B cell (primary cell): ENCODE data around the gene CD247.

Experiments used
- CTCF ChIP-seq: fragments of 200-600 bp; IDR thresholded peaks from one replicate; pipeline ENCODE4 v1.8.0; 2022; ENCODE audit warnings: antibody characterized with exemption, mild to moderate bottlenecking
- EZH2 ChIP-seq: IDR thresholded peaks from 2 replicates; pipeline ENCODE4 v1.6.1; 2012; ENCODE audit warnings: borderline replicate concordance, low read depth, mild to moderate bottlenecking, moderate library complexity, low read length; ENCODE audit not compliant: insufficient read depth, poor library complexity, severe bottlenecking

- TF ChIP-seq CTCF (no peak), EZH2 (no peak)
These were observed 44.1 kb downstream of the CD247 start for GRCh38 chr1:167474191-167474641.
